Measurements from ENCODE around the gene NDST1. TPM values are rescaled to one million over a fixed set of nuclear protein-coding genes. Genes with fewer than 3 reads are reported as not detected.

NDST1 gene
- total RNA-seq, 1 experiment from 2014 or later: 68.9 TPM

DNA sequence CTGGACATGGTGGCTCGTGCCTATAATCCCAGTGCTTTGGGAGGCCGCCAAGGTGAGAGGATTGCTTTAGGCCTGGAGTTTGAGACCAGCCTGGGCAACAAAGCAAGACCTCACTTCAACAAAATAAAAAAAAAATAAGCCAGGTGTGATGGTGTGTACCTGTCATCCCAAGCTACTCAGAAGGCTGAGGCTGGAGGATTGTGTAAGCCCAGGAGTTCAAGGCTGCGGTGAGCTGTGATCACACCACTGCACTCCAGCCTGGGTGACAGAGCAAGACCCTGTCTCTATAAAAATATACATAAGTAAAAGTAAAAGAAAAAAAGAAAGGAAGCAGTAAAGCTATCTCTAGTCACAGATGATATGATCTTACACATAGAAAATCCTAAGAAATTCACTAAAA, 73.0 kb downstream of the NDST1 start:
- DNase-seq (ENCODE audit: unreplicated experiment): no peak
- ChIA-PET CTCF (interaction anchor here (0.7 to 1.0 kb wide), 2 partner anchors 11 to 75 kb away, joined by 4 read pairs; no protein-coding TSS in a partner anchor), POLR2A (interaction anchor here (1.2 kb wide), 1 partner anchor 21 kb away, joined by 3 read pairs; no protein-coding TSS in a partner anchor)
- Mint-ChIP-seq H3K4me3 (ENCODE audit: unreplicated experiment) (no peak overlapping the region), H3K36me3 (ENCODE audit: insufficient read depth, unreplicated experiment) (no peaks in the 10 kb centered on the region), H3K9me3 (ENCODE audit: unreplicated experiment) (no peaks in the 10 kb centered on the region), H3K27me3 (ENCODE audit: insufficient read depth, unreplicated experiment) (no peaks in the 10 kb centered on the region), H3K4me1 (ENCODE audit: insufficient read depth, unreplicated experiment) (no peaks in the 10 kb centered on the region), H3K27ac (ENCODE audit: low read depth, unreplicated experiment) (no peak overlapping the region)
- no TSS peak for BruUV-seq (replicated peaks)
- TF ChIP-seq, protein P1, sequence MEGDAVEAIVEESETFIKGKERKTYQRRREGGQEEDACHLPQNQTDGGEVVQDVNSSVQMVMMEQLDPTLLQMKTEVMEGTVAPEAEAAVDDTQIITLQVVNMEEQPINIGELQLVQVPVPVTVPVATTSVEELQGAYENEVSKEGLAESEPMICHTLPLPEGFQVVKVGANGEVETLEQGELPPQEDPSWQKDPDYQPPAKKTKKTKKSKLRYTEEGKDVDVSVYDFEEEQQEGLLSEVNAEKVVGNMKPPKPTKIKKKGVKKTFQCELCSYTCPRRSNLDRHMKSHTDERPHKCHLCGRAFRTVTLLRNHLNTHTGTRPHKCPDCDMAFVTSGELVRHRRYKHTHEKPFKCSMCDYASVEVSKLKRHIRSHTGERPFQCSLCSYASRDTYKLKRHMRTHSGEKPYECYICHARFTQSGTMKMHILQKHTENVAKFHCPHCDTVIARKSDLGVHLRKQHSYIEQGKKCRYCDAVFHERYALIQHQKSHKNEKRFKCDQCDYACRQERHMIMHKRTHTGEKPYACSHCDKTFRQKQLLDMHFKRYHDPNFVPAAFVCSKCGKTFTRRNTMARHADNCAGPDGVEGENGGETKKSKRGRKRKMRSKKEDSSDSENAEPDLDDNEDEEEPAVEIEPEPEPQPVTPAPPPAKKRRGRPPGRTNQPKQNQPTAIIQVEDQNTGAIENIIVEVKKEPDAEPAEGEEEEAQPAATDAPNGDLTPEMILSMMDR (IDR thresholded peaks at IDR 0.05; ENCODE audit: unreplicated experiment): no peak
- intact Hi-C loops (cut with micrococcal nuclease): no loop called here

DNA sequence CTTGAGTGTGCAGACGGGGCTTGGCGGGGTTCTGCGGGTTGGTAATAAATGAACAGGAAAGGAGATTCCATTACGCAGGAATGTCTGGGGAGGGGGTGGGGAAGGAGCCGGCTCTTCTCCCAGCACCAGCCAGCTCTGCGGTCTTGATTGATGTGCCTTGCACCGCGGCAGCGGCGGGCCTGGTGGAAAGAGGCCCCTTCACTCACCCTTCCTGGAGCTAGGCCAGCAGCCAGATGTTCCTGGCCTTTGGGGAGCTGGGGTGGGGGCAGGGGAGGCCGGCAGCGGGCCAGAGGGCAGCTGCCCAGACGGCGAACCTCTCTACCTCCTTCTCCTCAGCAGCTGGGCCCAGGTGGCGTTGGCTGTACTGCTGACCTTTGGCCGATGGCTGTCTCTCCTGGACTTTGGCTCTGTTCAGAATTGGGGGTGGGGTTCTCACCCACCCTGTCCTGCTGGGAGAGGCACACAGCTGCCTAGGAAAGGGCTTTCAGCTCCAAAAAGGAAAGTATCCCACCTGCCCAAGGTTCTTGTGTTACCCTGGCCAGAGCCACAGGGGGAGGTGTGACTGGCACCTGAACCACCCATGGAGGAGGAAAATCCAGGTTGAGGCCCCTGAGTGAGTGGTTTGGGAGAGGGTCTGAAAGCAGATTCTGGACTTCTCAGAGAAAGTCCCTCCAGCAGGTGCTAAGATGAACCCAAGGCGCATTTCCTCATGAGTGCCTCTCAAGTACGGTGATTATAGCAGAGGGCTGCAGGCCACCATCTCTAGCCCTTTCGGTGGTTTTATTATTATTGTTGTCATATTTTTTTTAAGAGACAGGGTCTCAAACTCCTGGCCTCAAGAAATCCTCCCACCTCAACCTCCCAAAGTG, 74.5 kb downstream of the NDST1 start:
- BruUV-seq (replicated peaks): no TSS peak
- Mint-ChIP-seq H3K27ac (ENCODE audit: low read depth, unreplicated experiment) (no peak overlapping the region), H3K27me3 (ENCODE audit: insufficient read depth, unreplicated experiment) (no peaks in the 10 kb centered on the region), H3K36me3 (ENCODE audit: insufficient read depth, unreplicated experiment) (no peaks in the 10 kb centered on the region), H3K4me1 (ENCODE audit: insufficient read depth, unreplicated experiment) (no peaks in the 10 kb centered on the region), H3K4me3 (ENCODE audit: unreplicated experiment) (no peak overlapping the region), H3K9me3 (ENCODE audit: unreplicated experiment) (no peaks in the 10 kb centered on the region)
- CTCF ChIA-PET: interaction anchor here (0.9 kb wide), 1 partner anchor 23 kb away, joined by 3 read pairs; no protein-coding TSS in a partner anchor
- TF ChIP-seq, protein P1 (IDR thresholded peaks at IDR 0.05; ENCODE audit: unreplicated experiment): no peak
- POLR2A ChIA-PET: interaction anchor here (0.7 kb wide), 1 partner anchor 200 kb away, joined by 3 read pairs; no protein-coding TSS in a partner anchor
- intact Hi-C loops (cut with micrococcal nuclease): no loop called here
- no peak for DNase-seq (ENCODE audit: unreplicated experiment)

DNA sequence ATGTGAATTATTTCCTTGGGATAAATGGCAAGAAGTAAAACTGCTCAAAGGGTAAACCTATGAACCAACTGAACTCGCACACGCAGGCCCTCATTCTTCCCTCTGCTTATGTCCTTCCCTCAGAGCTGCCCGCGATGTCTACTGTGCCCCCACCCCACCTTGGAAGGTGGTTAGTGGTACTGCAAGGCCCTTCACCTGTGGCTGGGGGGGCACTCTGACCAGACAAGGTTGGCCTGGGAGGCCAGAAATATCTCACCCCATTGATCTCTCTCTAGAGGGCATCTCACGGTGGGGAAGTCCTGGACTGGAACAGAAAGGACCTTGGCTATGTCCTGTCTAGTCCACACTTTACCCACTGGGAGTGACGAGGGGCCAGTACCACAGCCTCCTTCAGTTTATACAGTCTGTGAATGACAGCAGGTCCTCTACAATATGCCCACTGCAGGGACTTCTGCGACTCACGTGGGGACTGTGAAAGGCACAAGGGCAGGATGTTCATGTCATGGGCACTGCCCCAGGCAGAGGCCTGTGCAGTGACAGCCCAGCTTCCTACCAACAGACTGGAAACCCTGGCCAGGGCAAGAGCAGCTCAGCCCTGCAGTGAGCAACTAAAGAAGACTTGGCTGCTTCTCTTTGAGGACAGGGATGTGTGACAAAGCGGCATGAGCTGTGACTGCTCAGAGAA, 75.8 kb downstream of the NDST1 start:
- CTCF ChIA-PET: interaction anchor here (0.6 kb wide), 3 partner anchors 74 to 377 kb away, joined by 3 to 4 read pairs (median 4); no protein-coding TSS in a partner anchor
- H3K27me3 Mint-ChIP-seq (ENCODE audit: insufficient read depth, unreplicated experiment): no peaks in the 10 kb centered on the region
- no peak overlapping the region for H3K27ac Mint-ChIP-seq (ENCODE audit: low read depth, unreplicated experiment)
- BruUV-seq (replicated peaks): no TSS peak
- DNase-seq (ENCODE audit: unreplicated experiment): no peak
- H3K4me3 Mint-ChIP-seq (ENCODE audit: unreplicated experiment): no peak overlapping the region
- intact Hi-C loops (cut with micrococcal nuclease): no loop called here
- H3K36me3 Mint-ChIP-seq (ENCODE audit: insufficient read depth, unreplicated experiment): no peaks in the 10 kb centered on the region
- POLR2A ChIA-PET: interaction anchor here (0.7 kb wide), 1 partner anchor 198 kb away, joined by 3 read pairs; no protein-coding TSS in a partner anchor
- no peaks in the 10 kb centered on the region for H3K9me3 Mint-ChIP-seq (ENCODE audit: unreplicated experiment)
- TF ChIP-seq, protein P1 (IDR thresholded peaks at IDR 0.05; ENCODE audit: unreplicated experiment): no peak
- no peaks in the 10 kb centered on the region for H3K4me1 Mint-ChIP-seq (ENCODE audit: insufficient read depth, unreplicated experiment)
